ENCODE data around the gene GAB3.

The GAB3 gene

DNA sequence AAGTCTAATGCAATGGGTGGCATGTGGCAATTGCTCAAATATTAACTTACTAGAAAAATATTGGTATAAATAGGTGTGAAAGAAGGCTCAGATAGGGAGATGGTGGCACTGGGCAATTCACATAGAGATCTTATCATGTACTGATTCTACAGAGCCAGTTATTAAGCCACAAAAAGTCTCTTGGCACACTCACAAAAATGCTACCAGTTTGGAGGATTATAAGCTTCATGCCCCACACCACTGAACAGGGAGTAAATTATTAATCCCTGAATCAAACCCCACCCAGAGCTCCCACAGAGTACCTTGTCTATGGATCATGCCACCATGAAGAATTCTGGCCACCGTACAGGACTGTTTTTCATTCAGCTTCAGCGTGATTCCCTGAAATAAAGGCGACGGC is 40.6 kb upstream of the GAB3 start:
- no peak for DNase-seq (ENCODE audit: low read depth)
- no peak for TF ChIP-seq CTCF (IDR thresholded peaks at IDR 0.05; ENCODE audit: insufficient read depth, low read depth, low read length, missing control alignments)
- H3K4me3 ChIP-seq (ENCODE audit: low read length), result no peak overlapping the region

- no peak for DNase-seq (ENCODE audit: low read depth)
- no peak overlapping the region for H3K4me3 ChIP-seq (ENCODE audit: low read length)
- TF ChIP-seq CTCF (IDR thresholded peaks at IDR 0.05; ENCODE audit: insufficient read depth, low read depth, low read length, missing control alignments), result no peak
These were observed 34.8 kb upstream of the GAB3 start for GRCh38 chrX:154785716-154786115.

DNA sequence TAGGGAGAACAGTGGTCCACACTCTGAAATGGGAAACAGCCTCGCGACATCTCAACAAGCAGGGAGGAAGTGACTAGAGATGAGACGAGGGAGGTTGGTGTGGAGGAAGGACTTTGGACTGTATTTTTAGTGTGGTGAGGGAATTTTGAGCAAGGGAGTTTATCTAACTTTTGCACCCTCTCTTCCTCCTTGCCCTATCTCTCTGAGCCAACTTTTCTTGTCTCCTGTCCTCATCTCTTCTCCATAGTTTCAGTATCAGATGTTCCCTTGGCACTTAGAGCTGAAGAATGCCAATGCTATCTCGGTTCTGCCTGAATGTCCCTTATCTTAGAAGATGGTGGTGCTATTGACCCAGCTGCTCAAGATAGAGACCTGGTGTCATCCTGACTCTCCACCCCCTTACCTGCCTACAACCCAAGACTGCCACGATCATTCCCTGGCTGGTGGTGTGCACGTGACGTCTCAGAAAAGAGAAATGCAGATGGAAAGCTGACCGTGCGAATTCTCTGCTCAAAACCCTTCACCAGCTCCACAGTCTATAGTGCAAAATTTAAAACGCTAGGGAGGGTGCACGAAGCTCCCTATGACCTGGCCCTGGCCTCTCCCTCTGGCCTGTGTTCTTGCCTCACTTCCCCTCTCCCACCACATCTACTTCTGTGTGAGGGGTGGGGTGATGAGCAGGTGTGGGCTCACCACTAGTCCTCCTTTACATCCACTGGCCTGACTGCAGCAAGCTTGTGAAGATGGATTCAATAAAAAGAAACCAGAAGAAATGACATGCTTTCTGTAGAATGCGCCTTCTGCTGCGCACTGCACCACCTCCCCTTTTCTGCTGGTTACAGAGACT is 33.5 kb upstream of the GAB3 start:
- DNase-seq (ENCODE audit: low read depth), result no peak
- H3K4me3 ChIP-seq (ENCODE audit: low read length), result no peak overlapping the region
- TF ChIP-seq CTCF (IDR thresholded peaks at IDR 0.05; ENCODE audit: insufficient read depth, low read depth, low read length, missing control alignments), result no peak

DNA sequence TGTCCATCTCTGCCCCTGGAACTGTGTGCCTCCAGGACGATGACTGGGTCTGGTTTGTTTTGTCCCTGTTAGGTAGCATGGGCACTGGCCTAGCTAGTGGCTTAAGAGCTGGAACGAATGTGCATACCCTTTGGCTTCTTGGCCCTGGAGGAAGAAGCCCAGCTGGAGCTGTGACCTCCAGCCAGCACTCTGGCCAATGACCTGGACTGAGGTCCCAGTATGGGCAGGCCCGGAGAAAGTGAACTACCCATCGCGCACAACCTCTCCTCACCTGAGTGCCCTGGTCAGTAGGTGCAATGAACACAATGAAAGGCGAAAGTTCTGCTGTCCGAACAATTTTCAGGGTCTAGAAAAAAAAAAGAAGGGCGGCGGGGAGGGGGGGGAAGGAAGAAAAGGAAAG is 30.1 kb upstream of the GAB3 start:
- no peak for DNase-seq (ENCODE audit: low read depth)
- H3K4me3 ChIP-seq (ENCODE audit: low read length), result no peak overlapping the region
- no peak for TF ChIP-seq CTCF (IDR thresholded peaks at IDR 0.05; ENCODE audit: insufficient read depth, low read depth, low read length, missing control alignments)

DNA sequence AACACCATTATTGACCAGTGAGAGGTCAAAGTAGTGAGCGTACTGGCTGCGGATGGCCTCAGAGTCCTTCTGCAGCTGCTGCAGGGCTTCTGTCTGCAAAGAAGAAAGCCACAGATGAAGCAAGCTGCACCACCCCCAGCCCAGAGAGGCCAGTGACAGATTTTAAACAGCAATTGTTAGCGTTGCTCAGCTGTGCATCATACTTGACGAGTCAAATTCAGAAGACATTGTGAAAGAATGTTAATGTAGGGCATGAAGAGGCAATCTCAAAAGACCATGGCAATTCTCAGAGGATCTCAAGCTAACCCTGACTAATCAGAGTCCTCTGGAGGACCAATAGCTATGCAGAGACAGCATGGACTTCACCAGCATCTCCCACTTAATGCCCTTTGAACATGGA is 28.4 kb upstream of the GAB3 start:
- peak; percentile 10 for DNase-seq (ENCODE audit: low read depth)
- no peak for TF ChIP-seq CTCF (IDR thresholded peaks at IDR 0.05; ENCODE audit: insufficient read depth, low read depth, low read length, missing control alignments)
- no peak overlapping the region for H3K4me3 ChIP-seq (ENCODE audit: low read length)

GRCh38 chrX:154776753-154777152 is 25.9 kb upstream of the GAB3 start:
- TF ChIP-seq CTCF (IDR thresholded peaks at IDR 0.05; ENCODE audit: insufficient read depth, low read depth, low read length, missing control alignments), result no peak
- no peak overlapping the region for H3K4me3 ChIP-seq (ENCODE audit: low read length)
- no peak for DNase-seq (ENCODE audit: low read depth)

Measured in epithelial cell of esophagus (primary cell).